Keratinocyte (primary cell): Measurements from ENCODE around the gene WDR83. TPM values are rescaled to one million over a fixed set of nuclear protein-coding genes. Genes with fewer than 3 reads are reported as not detected.

Source experiments
- DNase-seq: peaks from one replicate; pipeline ENCODE4 v3.0.0-alpha.2; 2011; ENCODE audit warnings: low read depth, missing footprints, low spot score
- FAIRE-seq: peaks from 2 replicates; lab custom pipeline; 2011; peaks lifted over from hg19 to GRCh38; lab: Jason Lieb, UNC
- H2AFZ ChIP-seq: 2 replicates; pipeline ENCODE4 v1.6.0; 2012; ENCODE audit warnings: low read length, control low read depth, inconsistent platforms; ENCODE audit not compliant: control insufficient read depth
- H3K27ac ChIP-seq: 2 replicates; pipeline ENCODE4 v1.5.1; 2011; ENCODE audit warnings: low read length; ENCODE audit not compliant: control insufficient read depth, insufficient read depth
- H3K27me3 ChIP-seq: 3 replicates; pipeline ENCODE4 v1.6.0; 2011; ENCODE audit warnings: low read length; ENCODE audit not compliant: control insufficient read depth, insufficient read depth; ENCODE audit errors: extremely low read depth
- H3K36me3 ChIP-seq, 2 experiments: 2 replicates in 1 of 2; 3 replicates in 1 of 2; pipeline ENCODE4 v1.5.1; 2011; ENCODE audit warnings: low read length in 2 of 2, mild to moderate bottlenecking in 1 of 2; ENCODE audit not compliant: control insufficient read depth in 2 of 2, insufficient read depth in 2 of 2; ENCODE audit errors: extremely low read depth in 1 of 2
- H3K4me1 ChIP-seq: 3 replicates; pipeline ENCODE4 v1.5.1; 2011; ENCODE audit warnings: low read length; ENCODE audit not compliant: control insufficient read depth, insufficient read depth; ENCODE audit errors: extremely low read depth
- H3K4me2 ChIP-seq: 3 replicates; pipeline ENCODE4 v1.6.0; 2011; ENCODE audit warnings: low read depth, low read length; ENCODE audit not compliant: control insufficient read depth, insufficient read depth; ENCODE audit errors: extremely low read depth
- H3K4me3 ChIP-seq, 3 experiments: fragments of 200-600 bp in 1 of 3; sonication (generic) in 1 of 3; 2 replicates in 2 of 3; 3 replicates in 1 of 3; pipeline ENCODE4 v1.5.1; 2011 to 2016; ENCODE audit warnings: low read length in 3 of 3, mild to moderate bottlenecking in 3 of 3, control low read depth in 2 of 3, inconsistent platforms in 1 of 3, low read depth in 1 of 3, mixed read lengths in 1 of 3, mixed run types in 1 of 3, moderate library complexity in 1 of 3; ENCODE audit not compliant: control insufficient read depth in 2 of 3, insufficient read depth in 2 of 3; ENCODE audit errors: extremely low read depth in 1 of 3
- H3K79me2 ChIP-seq: 2 replicates; pipeline ENCODE4 v1.6.0; 2012; ENCODE audit warnings: low read length; ENCODE audit not compliant: control insufficient read depth, insufficient read depth
- H3K9ac ChIP-seq: 3 replicates; pipeline ENCODE4 v1.6.0; 2011; ENCODE audit warnings: low read length; ENCODE audit not compliant: control insufficient read depth, insufficient read depth; ENCODE audit errors: extremely low read depth
- H3K9me1 ChIP-seq: 3 replicates; pipeline ENCODE4 v1.6.0; 2011; ENCODE audit warnings: low read length; ENCODE audit not compliant: control insufficient read depth, insufficient read depth; ENCODE audit errors: extremely low read depth
- H3K9me3 ChIP-seq: 2 replicates; pipeline ENCODE4 v1.5.1; 2012; ENCODE audit warnings: low read depth, low read length; ENCODE audit not compliant: control insufficient read depth
- H4K20me1 ChIP-seq: 3 replicates; pipeline ENCODE4 v1.6.0; 2011; ENCODE audit warnings: low read length; ENCODE audit not compliant: control insufficient read depth, insufficient read depth; ENCODE audit errors: extremely low read depth
- EZH2 ChIP-seq: IDR thresholded peaks from one replicate; pipeline ENCODE4 v1.6.1; 2012; ENCODE audit warnings: inconsistent platforms, mild to moderate bottlenecking, low read length, moderate library complexity
- dilution Hi-C: fragments of 300-500 bp; cut with MboI; formaldehyde crosslinking; loops from one replicate; pipeline ENCODE4 v1.7.0; 2020; ENCODE audit warnings: low sequenced_read_pairs; ENCODE audit not compliant: extremely low pct_ligation_motif_present
- polyA plus RNA-seq, 5 experiments: library from polyadenylated mRNA; depleted of rRNA in 3 of 5; stranded (reverse) in 3 of 5; stranded (forward) in 1 of 5; unstranded in 1 of 5; fragments of >200 nt; gene quantifications; 1 replicate in 1 of 5; 2 replicates in 3 of 5; 3 replicates in 1 of 5; pipeline versions ENCODE4 v1.2.1 to v1.2.3, GENCODE V29; 2011 to 2012; ENCODE audit warnings: missing spikeins in 2 of 5, low read depth in 1 of 5, low replicate concordance in 1 of 5
- TF ChIP-seq, protein P1 (sequence below), 3 experiments: IDR thresholded peaks in 1 of 3; conservative IDR thresholded peaks in 1 of 3; optimal IDR thresholded peaks in 1 of 3; 2 replicates in 2 of 3; 3 replicates in 1 of 3; pipeline versions ENCODE3 to v1.5.1; 2011; ENCODE audit warnings: low read length in 3 of 3, mild to moderate bottlenecking in 3 of 3, moderate library complexity in 2 of 3, control low read depth in 1 of 3, inconsistent platforms in 1 of 3; ENCODE audit not compliant: insufficient read depth in 2 of 3; ENCODE audit errors: extremely low read depth in 1 of 3

The WDR83 gene
- polyA plus RNA-seq, 1 donor (not counting 4 experiments of a cell fraction or from before 2014, with no cell fraction given): 3.8 TPM

- Histone ChIP-seq H3K79me2 (peaks cover 9% of the 10 kb centered on the region), H3K4me2 (no peak overlapping the region), H3K9me1 (no peaks in the 10 kb centered on the region), H3K4me1 (no peaks in the 10 kb centered on the region), H3K36me3 (peaks cover 51 to 59% of the 10 kb centered on the region in 2 experiments), H3K9ac (no peak overlapping the region), H3K9me3 (no peaks in the 10 kb centered on the region), H3K27ac (no peak overlapping the region), H4K20me1 (no peaks in the 10 kb centered on the region), H3K27me3 (no peaks in the 10 kb centered on the region), H3K4me3 (no peak overlapping the region), H2AFZ (no peak overlapping the region)
- FAIRE-seq: no peak
- TF ChIP-seq, protein P1, sequence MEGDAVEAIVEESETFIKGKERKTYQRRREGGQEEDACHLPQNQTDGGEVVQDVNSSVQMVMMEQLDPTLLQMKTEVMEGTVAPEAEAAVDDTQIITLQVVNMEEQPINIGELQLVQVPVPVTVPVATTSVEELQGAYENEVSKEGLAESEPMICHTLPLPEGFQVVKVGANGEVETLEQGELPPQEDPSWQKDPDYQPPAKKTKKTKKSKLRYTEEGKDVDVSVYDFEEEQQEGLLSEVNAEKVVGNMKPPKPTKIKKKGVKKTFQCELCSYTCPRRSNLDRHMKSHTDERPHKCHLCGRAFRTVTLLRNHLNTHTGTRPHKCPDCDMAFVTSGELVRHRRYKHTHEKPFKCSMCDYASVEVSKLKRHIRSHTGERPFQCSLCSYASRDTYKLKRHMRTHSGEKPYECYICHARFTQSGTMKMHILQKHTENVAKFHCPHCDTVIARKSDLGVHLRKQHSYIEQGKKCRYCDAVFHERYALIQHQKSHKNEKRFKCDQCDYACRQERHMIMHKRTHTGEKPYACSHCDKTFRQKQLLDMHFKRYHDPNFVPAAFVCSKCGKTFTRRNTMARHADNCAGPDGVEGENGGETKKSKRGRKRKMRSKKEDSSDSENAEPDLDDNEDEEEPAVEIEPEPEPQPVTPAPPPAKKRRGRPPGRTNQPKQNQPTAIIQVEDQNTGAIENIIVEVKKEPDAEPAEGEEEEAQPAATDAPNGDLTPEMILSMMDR (optimal IDR thresholded peaks at IDR 0.05 in 1 of 3, IDR thresholded peaks at IDR 0.05 in 1 of 3, conservative IDR thresholded peaks at IDR 0.05 in 1 of 3; ENCODE audit: extremely low read depth in 1 of 3, insufficient read depth in 2 of 3, low read length in 3 of 3): no peak
- TF ChIP-seq EZH2: no peak
- no peak for DNase-seq
- dilution Hi-C loops: no loop called here
These were observed 39.2 kb downstream of the WDR83 start for GRCh38 chr19:12705654-12706331.

GRCh38 chr19:12706332-12706718 lies 39.7 kb downstream of the WDR83 start:
- DNase-seq: no peak
- H3K79me2 ChIP-seq: peaks cover 10% of the 10 kb centered on the region
- FAIRE-seq: no peak
- H4K20me1 ChIP-seq: no peaks in the 10 kb centered on the region
- no peaks in the 10 kb centered on the region for H3K9me1 ChIP-seq
- no peaks in the 10 kb centered on the region for H3K4me1 ChIP-seq
- no peak overlapping the region for H3K9ac ChIP-seq
- no peak overlapping the region for H3K4me3 ChIP-seq
- no peaks in the 10 kb centered on the region for H3K27me3 ChIP-seq
- no peak overlapping the region for H3K27ac ChIP-seq
- no peak for TF ChIP-seq EZH2
- TF ChIP-seq, protein P1 (optimal IDR thresholded peaks at IDR 0.05 in 1 of 3, IDR thresholded peaks at IDR 0.05 in 1 of 3, conservative IDR thresholded peaks at IDR 0.05 in 1 of 3; ENCODE audit: extremely low read depth in 1 of 3, insufficient read depth in 2 of 3, low read length in 3 of 3): no peak
- H3K36me3 ChIP-seq: peaks cover 47 to 63% of the 10 kb centered on the region in 2 experiments
- H3K4me2 ChIP-seq: no peak overlapping the region
- no peaks in the 10 kb centered on the region for H3K9me3 ChIP-seq
- no peak overlapping the region for H2AFZ ChIP-seq
- dilution Hi-C loops: no loop called here
